GM21737 (cell line): ENCODE results near the gene DAPK1.
A peak's percentile ranks its signal among the peaks of the same experiment; 100 is the strongest.

Experiments
- ATAC-seq: cut with Tn5 transposase; IDR thresholded peaks from one replicate; pipeline ENCODE4 v1.9.1; 2021; ENCODE audit warnings: mild to moderate bottlenecking, moderate library complexity; ENCODE audit not compliant: unreplicated experiment

Gene DAPK1

GRCh38 chr9:87497604-87498045, at the start of gene DAPK1:
Gene DAPK1 (plus strand): TSS chr9:87497867. CDS start chr9:87499078, 1,211 bp downstream.
- ATAC-seq = no peak

- ATAC-seq = no peak
Measured at GRCh38 chr9:87451149-87451548, 46.5 kb upstream of the DAPK1 start.

GRCh38 chr9:87455407-87455806, 42.3 kb upstream of the DAPK1 start:
- ATAC-seq = no peak

- no peak for ATAC-seq
Measured at GRCh38 chr9:87461256-87461655, 36.4 kb upstream of the DAPK1 start.

- no peak for ATAC-seq
Measured at GRCh38 chr9:87464110-87464991, 33.3 kb upstream of the DAPK1 start.

- no peak for ATAC-seq
Measured at GRCh38 chr9:87464992-87465378, 32.7 kb upstream of the DAPK1 start.

- no peak for ATAC-seq
Measured at GRCh38 chr9:87465816-87466215, 31.9 kb upstream of the DAPK1 start.

GRCh38 chr9:87467187-87467586, 30.5 kb upstream of the DAPK1 start:
- ATAC-seq = no peak

- ATAC-seq = no peak
Measured at GRCh38 chr9:87469793-87470465, 27.7 kb upstream of the DAPK1 start.

- ATAC-seq = no peak
Measured at GRCh38 chr9:87471746-87472145, 25.9 kb upstream of the DAPK1 start.

- ATAC-seq = no peak
Measured at GRCh38 chr9:87475463-87475862, 22.2 kb upstream of the DAPK1 start.

- no peak for ATAC-seq
Measured at GRCh38 chr9:87478226-87478992, 19.3 kb upstream of the DAPK1 start.

- peak; percentile 86 for ATAC-seq
Measured at GRCh38 chr9:87479801-87480201, 17.9 kb upstream of the DAPK1 start.

GRCh38 chr9:87481890-87482855, 15.5 kb upstream of the DAPK1 start:
- ATAC-seq = no peak

- ATAC-seq = no peak
Measured at GRCh38 chr9:87490225-87490624, 7.4 kb upstream of the DAPK1 start.

GRCh38 chr9:87490907-87491306, 6.8 kb upstream of the DAPK1 start:
- no peak for ATAC-seq

GRCh38 chr9:87491523-87491922, 6.1 kb upstream of the DAPK1 start:
- no peak for ATAC-seq

GRCh38 chr9:87492642-87493041, 5.0 kb upstream of the DAPK1 start:
- ATAC-seq = no peak

- no peak for ATAC-seq
Measured at GRCh38 chr9:87494970-87495471, 2.6 kb upstream of the DAPK1 start.

GRCh38 chr9:87497080-87497603, 525 bp upstream of the DAPK1 start:
- no peak for ATAC-seq
